ENCODE measurements around the gene CLDN9. TPM values are rescaled to one million over a fixed set of nuclear protein-coding genes. Genes with fewer than 3 reads are reported as not detected.

The CLDN9 gene
- total and polyA plus RNA-seq, 9 of the 15 experiments (the other 6 are each of a cell fraction or from before 2014, with no cell fraction given): 0.12 to 0.44 (median 0.22) TPM; not detected in 4

- no peak for TF ChIP-seq FOXA1 (IDR thresholded peaks at IDR 0.05; ENCODE audit: borderline replicate concordance)
- TF ChIP-seq ATF1 (CRISPR knock-in tag; IDR thresholded peaks at IDR 0.05): no peak
- peak; percentile 57 for TF ChIP-seq ATF1 (tag; IDR thresholded peaks at IDR 0.05)
- TF ChIP-seq JUND (IDR thresholded peaks at IDR 0.05; ENCODE audit: borderline replicate concordance, low read depth, low read length): 0 out of 2 replicates have a peak, but pooled peaks have one; percentile 10
- no peak; the same call in 2 of the 3 replicates for TF ChIP-seq JUND (tag; IDR thresholded peaks at IDR 0.05; ENCODE audit: borderline replicate concordance, low read depth, low read length)
- no peak for TF ChIP-seq ZNF707 (CRISPR knock-in tag; conservative IDR thresholded peaks at IDR 0.05)
- 0 out of 2 replicates have a peak, but pooled peaks have one; percentile 45 for TF ChIP-seq SP1 (CRISPR knock-in tag; IDR thresholded peaks at IDR 0.05)
- no peak for TF ChIP-seq ZBTB8A (IDR thresholded peaks at IDR 0.05; ENCODE audit: partially characterized antibody)
- no peak for TF ChIP-seq NCOA1 (IDR thresholded peaks at IDR 0.05; ENCODE audit: low read depth)
- TF ChIP-seq HDAC3 (IDR thresholded peaks at IDR 0.05; ENCODE audit: borderline replicate concordance, partially characterized antibody): no peak
- TF ChIP-seq LEF1 (IDR thresholded peaks at IDR 0.05): no peak
- no peak for TF ChIP-seq RUNX1 (IDR thresholded peaks at IDR 0.05; ENCODE audit: low read depth)
- no peak for TF ChIP-seq NELFE (IDR thresholded peaks at IDR 0.05; ENCODE audit: insufficient read depth, insufficient read length)
- no peak for TF ChIP-seq ZNF699 (CRISPR knock-in tag; IDR thresholded peaks at IDR 0.05; ENCODE audit: insufficient replicate concordance)
- TF ChIP-seq E2F5 (CRISPR knock-in tag; IDR thresholded peaks at IDR 0.05): no peak
- no peak for TF ChIP-seq ZNF324 (CRISPR knock-in tag; IDR thresholded peaks at IDR 0.05)
- no peak for TF ChIP-seq ZBTB5 (IDR thresholded peaks at IDR 0.05)
- no peak for TF ChIP-seq ZNF263 (CRISPR knock-in tag; IDR thresholded peaks at IDR 0.05; ENCODE audit: borderline replicate concordance)
- TF ChIP-seq SREBF1 (IDR thresholded peaks at IDR 0.05; ENCODE audit: borderline replicate concordance, low read depth, low read length): no peak
- no peak for TF ChIP-seq TBP (optimal IDR thresholded peaks at IDR 0.05; ENCODE audit: low read depth, low read length)
- no peak for TF ChIP-seq POLR3G (IDR thresholded peaks at IDR 0.05; ENCODE audit: extremely low read depth, insufficient read length, insufficient replicate concordance)
- no peak for TF ChIP-seq ZNF57 (CRISPR knock-in tag; IDR thresholded peaks at IDR 0.05)
- TF ChIP-seq NEUROD1 (IDR thresholded peaks at IDR 0.05; ENCODE audit: borderline replicate concordance, low read depth, low read length, partially characterized antibody): no peak
- TF ChIP-seq LCOR (CRISPR knock-in tag; IDR thresholded peaks at IDR 0.05): no peak
- no peak for TF ChIP-seq MEF2A (IDR thresholded peaks at IDR 0.05; ENCODE audit: control insufficient read depth, low read depth, low read length)
- TF ChIP-seq SMAD3 (CRISPR knock-in tag; conservative IDR thresholded peaks at IDR 0.05): no peak
- no peak for TF ChIP-seq MLX (CRISPR knock-in tag; conservative IDR thresholded peaks at IDR 0.05)
- TF ChIP-seq PCBP1 (IDR thresholded peaks at IDR 0.05; ENCODE audit: low read depth, low read length, poor library complexity, severe bottlenecking): no peak
Measured at GRCh38 chr16:3029491-3030221, 16.9 kb downstream of the CLDN9 start (continued).
